DOHH2 (cell line): Measurements from ENCODE around the gene AGO4.
"Not testable (repeated sequence)": the region's sequence is repeated elsewhere in the genome, so short reads cannot be mapped to it uniquely, and the experiment has no call there.

Experiments
- H3F3A ChIP-seq: fragments of 200-600 bp; sonication (generic), shearing (Covaris generic); 2 replicates; pipeline ENCODE4 v1.6.0; 2016; ENCODE audit warnings: antibody characterized with exemption, mild to moderate bottlenecking; ENCODE audit not compliant: control insufficient read depth, insufficient read depth
- H3K27ac ChIP-seq: fragments of 200-600 bp; sonication (generic); 2 replicates; pipeline ENCODE4 v1.5.1; 2014; ENCODE audit warnings: low read depth, mild to moderate bottlenecking, low read length, moderate library complexity
- H3K27me3 ChIP-seq: fragments of 200-600 bp; sonication (generic); 2 replicates; pipeline ENCODE4 v1.6.1; 2014; ENCODE audit warnings: mild to moderate bottlenecking, low read length, mixed read lengths; ENCODE audit not compliant: control insufficient read depth
- H3K36me3 ChIP-seq: fragments of 200-600 bp; sonication (generic); 2 replicates; pipeline ENCODE4 v1.6.1; 2014; ENCODE audit warnings: mild to moderate bottlenecking, low read length, moderate library complexity, mixed read lengths; ENCODE audit not compliant: control insufficient read depth
- H3K4me1 ChIP-seq: fragments of 200-600 bp; sonication (generic); 2 replicates; pipeline ENCODE4 v1.6.1; 2014; ENCODE audit warnings: mild to moderate bottlenecking, low read length, mixed read lengths; ENCODE audit not compliant: control insufficient read depth
- H3K4me2 ChIP-seq: fragments of 200-600 bp; sonication (generic); 2 replicates; pipeline ENCODE4 v1.6.0; 2014; ENCODE audit warnings: mild to moderate bottlenecking, low read length, moderate library complexity
- H3K4me3 ChIP-seq: fragments of 200-600 bp; sonication (generic); 2 replicates; pipeline ENCODE4 v1.5.1; 2014; ENCODE audit warnings: mild to moderate bottlenecking, low read length, mixed read lengths
- H3K79me2 ChIP-seq: fragments of 200-600 bp; sonication (generic); 2 replicates; pipeline ENCODE4 v1.6.1; 2014; ENCODE audit warnings: mild to moderate bottlenecking, low read length, mixed read lengths; ENCODE audit not compliant: control insufficient read depth
- H3K9me2 ChIP-seq: fragments of 200-600 bp; sonication (generic); replicated peaks from 2 replicates; pipeline ENCODE4 v1.6.1; 2014; ENCODE audit warnings: mild to moderate bottlenecking, low read length, mixed read lengths; ENCODE audit not compliant: control insufficient read depth
- H3K9me3 ChIP-seq: fragments of 200-600 bp; sonication (generic); 2 replicates; pipeline ENCODE4 v1.6.1; 2014; ENCODE audit warnings: antibody characterized with exemption, low read length, mixed read lengths; ENCODE audit not compliant: control insufficient read depth, insufficient read depth
- H4K20me1 ChIP-seq: fragments of 200-600 bp; sonication (generic); 2 replicates; pipeline ENCODE4 v1.6.0; 2014; ENCODE audit warnings: low read depth, mild to moderate bottlenecking, antibody characterized with exemption, low read length, moderate library complexity; ENCODE audit not compliant: control insufficient read depth, insufficient read depth
- EZH2phosphoT487 ChIP-seq: fragments of 200-600 bp; sonication (generic); IDR thresholded peaks from 2 replicates; pipeline ENCODE4 v1.6.1; 2017; ENCODE audit warnings: borderline replicate concordance, mild to moderate bottlenecking, antibody characterized with exemption, low read length, moderate library complexity, mixed read lengths
- TF ChIP-seq, protein P1 (sequence below): fragments of 200-600 bp; sonication (generic); IDR thresholded peaks from one replicate; pipeline ENCODE4 v1.5.1; 2014; ENCODE audit warnings: antibody characterized with exemption, mild to moderate bottlenecking, low read depth, low read length; ENCODE audit not compliant: poor library complexity, severe bottlenecking

The AGO4 gene

DNA sequence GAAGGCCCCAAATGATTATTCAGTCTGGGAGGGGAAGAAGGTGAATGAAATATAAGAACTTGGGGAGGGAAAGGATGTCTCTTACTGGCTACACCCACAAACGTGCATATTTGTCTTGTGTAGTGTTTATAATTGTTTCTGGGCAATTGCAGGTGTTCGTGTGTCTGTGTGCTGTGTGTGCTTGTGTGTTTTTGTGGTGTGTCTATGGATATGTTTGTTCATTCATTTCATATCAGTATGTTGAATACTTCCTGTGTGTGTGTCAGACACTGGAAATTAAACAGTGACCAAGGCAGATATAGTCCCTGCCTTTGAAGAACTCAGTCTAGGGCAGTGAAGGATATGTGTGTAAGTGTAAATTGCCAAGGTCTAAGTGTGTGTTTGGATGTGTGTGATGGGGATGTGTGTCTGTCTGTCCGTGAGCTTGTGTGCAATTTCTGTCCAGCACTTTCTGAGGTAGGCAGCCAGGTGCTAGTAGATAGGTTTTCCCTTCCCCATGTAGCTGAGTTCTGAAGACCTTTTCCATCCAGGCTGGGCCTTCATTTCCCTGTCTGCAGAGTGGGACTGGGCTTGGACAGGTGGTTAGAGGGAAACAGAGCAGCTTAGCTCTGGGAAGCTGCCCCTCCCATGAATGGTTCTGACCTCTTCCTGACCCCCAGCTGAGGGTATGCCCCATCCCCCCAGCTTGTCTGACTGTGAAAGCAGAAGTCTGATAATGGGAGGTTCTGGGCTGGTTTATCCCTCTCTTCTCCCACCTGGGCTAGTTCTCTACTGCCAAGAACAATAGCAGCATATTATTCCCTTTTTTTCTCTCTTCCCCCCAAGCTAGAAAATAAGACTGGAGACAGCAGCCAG, 79.0 kb downstream of the AGO4 start:
- Histone ChIP-seq H3K36me3 (peaks cover 19% of the 10 kb centered on the region), H3K4me1 (peaks cover 53% of the 10 kb centered on the region), H4K20me1 (peaks cover 5% of the 10 kb centered on the region; the same call in 1 of the 2 replicates), H3K9me3 (no peaks in the 10 kb centered on the region), H3K27ac (peak overlapping the region; percentile 46), H3K4me2 (peak overlapping the region; percentile 63), H3K79me2 (peaks cover 54% of the 10 kb centered on the region), H3K27me3 (0 out of 2 replicates have a peak, but pooled peaks cover 1% of the 10 kb centered on the region), H3K9me2 (no peaks in the 10 kb centered on the region), H3K4me3 (peak overlapping the region; percentile 24), H3F3A (peaks cover 13% of the 10 kb centered on the region)
- TF ChIP-seq EZH2phosphoT487 = no peak
- TF ChIP-seq, protein P1, sequence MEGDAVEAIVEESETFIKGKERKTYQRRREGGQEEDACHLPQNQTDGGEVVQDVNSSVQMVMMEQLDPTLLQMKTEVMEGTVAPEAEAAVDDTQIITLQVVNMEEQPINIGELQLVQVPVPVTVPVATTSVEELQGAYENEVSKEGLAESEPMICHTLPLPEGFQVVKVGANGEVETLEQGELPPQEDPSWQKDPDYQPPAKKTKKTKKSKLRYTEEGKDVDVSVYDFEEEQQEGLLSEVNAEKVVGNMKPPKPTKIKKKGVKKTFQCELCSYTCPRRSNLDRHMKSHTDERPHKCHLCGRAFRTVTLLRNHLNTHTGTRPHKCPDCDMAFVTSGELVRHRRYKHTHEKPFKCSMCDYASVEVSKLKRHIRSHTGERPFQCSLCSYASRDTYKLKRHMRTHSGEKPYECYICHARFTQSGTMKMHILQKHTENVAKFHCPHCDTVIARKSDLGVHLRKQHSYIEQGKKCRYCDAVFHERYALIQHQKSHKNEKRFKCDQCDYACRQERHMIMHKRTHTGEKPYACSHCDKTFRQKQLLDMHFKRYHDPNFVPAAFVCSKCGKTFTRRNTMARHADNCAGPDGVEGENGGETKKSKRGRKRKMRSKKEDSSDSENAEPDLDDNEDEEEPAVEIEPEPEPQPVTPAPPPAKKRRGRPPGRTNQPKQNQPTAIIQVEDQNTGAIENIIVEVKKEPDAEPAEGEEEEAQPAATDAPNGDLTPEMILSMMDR = no peak

DNA sequence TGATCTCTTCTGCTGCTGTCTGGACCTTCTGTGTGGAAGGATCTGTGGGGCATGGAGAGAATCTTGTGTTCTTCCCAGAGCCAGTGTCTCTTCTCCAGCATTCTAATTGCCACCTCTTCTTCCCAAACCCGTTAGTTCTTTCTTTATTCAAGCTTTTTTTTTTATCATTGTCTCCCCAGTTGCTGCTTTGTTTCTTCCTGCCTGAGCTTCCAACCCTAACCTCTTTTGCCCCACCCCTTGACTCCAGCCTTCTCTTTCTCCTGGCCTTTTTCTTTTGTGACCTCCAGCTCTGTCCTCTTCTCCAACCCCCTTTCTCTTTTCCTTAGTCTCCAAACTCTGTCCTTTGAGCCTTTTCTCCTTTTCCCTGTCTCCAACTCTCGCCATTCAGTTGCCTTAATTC, 79.7 kb downstream of the AGO4 start:
- no peak for TF ChIP-seq EZH2phosphoT487
- TF ChIP-seq, protein P1 = no peak
- H3K79me2 ChIP-seq = peaks cover 54% of the 10 kb centered on the region
- no peaks in the 10 kb centered on the region for H3K9me3 ChIP-seq
- H3K4me3 ChIP-seq = peak overlapping the region; percentile 24
- peaks cover 54% of the 10 kb centered on the region for H3K4me1 ChIP-seq
- peaks cover 7% of the 10 kb centered on the region; the same call in 1 of the 2 replicates for H4K20me1 ChIP-seq
- H3K27me3 ChIP-seq = no peaks in the 10 kb centered on the region
- H3F3A ChIP-seq = peaks cover 13% of the 10 kb centered on the region
- H3K4me2 ChIP-seq = peak overlapping the region; percentile 63
- H3K9me2 ChIP-seq = no peaks in the 10 kb centered on the region
- peak overlapping the region; percentile 46; the same call in 1 of the 2 replicates for H3K27ac ChIP-seq
- H3K36me3 ChIP-seq = peaks cover 25% of the 10 kb centered on the region

DNA sequence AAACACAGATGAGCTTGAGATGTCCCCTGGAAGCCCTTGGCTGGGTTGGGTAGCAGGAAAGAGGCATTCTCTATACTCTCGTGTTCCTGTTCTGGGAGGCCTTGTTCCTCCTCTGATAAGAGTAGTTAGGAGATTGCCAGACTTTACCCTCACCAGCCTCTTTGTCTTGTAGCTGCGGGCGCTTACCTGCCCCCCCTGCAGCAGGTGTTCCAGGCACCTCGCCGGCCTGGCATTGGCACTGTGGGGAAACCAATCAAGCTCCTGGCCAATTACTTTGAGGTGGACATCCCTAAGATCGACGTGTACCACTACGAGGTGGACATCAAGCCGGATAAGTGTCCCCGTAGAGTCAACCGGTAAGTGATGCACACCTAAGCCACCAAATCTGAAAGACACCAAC, 80.4 kb downstream of the AGO4 start:
- no peak for TF ChIP-seq EZH2phosphoT487
- TF ChIP-seq, protein P1 = no peak
- H4K20me1 ChIP-seq = peaks cover 8% of the 10 kb centered on the region; the same call in 1 of the 2 replicates
- no peak overlapping the region for H3K4me2 ChIP-seq
- no peaks in the 10 kb centered on the region for H3K9me2 ChIP-seq
- H3K4me3 ChIP-seq = no peak overlapping the region
- H3K9me3 ChIP-seq = no peaks in the 10 kb centered on the region
- peaks cover 52% of the 10 kb centered on the region for H3K79me2 ChIP-seq
- H3K27me3 ChIP-seq = no peaks in the 10 kb centered on the region
- H3K27ac ChIP-seq = no peak overlapping the region
- H3K4me1 ChIP-seq = peaks cover 59% of the 10 kb centered on the region
- H3K36me3 ChIP-seq = peaks cover 32% of the 10 kb centered on the region
- peaks cover 13% of the 10 kb centered on the region for H3F3A ChIP-seq

DNA sequence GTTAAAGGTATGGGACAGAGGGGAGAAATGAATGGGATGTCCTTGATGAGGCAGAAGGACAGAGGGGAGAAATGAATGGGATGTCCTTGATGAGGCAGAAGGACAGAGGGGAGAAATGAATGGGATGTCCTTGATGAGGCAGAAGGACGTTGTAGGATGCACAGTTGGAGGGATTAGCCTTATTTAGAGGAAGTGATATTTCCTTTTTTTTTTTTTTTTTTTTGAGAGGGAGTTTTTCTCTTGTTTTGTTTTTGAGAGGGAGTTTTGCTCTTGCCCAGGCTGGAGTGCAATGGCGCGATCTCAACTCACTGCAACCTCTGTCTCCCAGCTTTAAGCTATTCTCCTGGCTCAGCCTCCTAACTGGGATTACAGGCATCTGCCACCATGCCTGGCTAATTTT, 81.2 kb downstream of the AGO4 start:
- not testable (repeated sequence) for H3K9me3 ChIP-seq, H3K9me2 ChIP-seq, H3K4me3 ChIP-seq, H3K27ac ChIP-seq, H4K20me1 ChIP-seq, H3K4me2 ChIP-seq, H3K27me3 ChIP-seq
- Histone ChIP-seq H3F3A (peaks cover 13% of the 10 kb centered on the region), H3K79me2 (peaks cover 45% of the 10 kb centered on the region), H3K36me3 (peaks cover 37% of the 10 kb centered on the region), H3K4me1 (peaks cover 65% of the 10 kb centered on the region)
